LNCaP clone FGC (cell line): Measurements from ENCODE around the gene YWHAE.

ENCODE experiments used
- DNase-seq: peaks from one replicate; pipeline ENCODE4 v3.0.0-alpha.2; 2011; ENCODE audit warnings: low read depth
- H3K4me3 ChIP-seq: 2 replicates; pipeline ENCODE4 v1.5.1; 2011; ENCODE audit warnings: mild to moderate bottlenecking, low read depth, low read length, control low read depth
- TF ChIP-seq, protein P1 (sequence below): IDR thresholded peaks from 2 replicates; pipeline ENCODE4 v1.5.1; 2012; ENCODE audit warnings: mild to moderate bottlenecking; ENCODE audit not compliant: control insufficient read depth, insufficient read depth; ENCODE audit errors: extremely low read depth

The YWHAE gene

DNA sequence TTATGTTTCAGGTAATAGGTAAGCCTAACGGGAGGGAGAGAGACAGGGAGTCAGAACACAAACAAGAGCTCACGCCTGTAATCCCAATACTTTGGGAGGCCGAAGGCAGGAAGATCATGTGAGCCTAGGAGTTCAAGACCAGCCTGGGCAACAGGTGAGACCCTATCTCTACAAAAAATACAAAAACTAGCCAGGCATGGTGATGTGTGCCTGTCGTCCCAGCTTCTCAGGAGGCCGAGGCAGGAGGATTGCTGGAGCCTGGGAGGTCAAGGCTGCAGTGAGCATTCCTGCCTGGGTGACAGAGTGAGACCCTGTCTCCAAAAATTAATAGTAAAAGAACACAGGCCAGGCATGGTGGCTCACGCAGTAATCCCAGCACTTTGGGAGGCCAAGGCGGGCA lies 27.4 kb downstream of the YWHAE start:
- DNase-seq: no peak
- no peak overlapping the region for H3K4me3 ChIP-seq
- TF ChIP-seq, protein P1, sequence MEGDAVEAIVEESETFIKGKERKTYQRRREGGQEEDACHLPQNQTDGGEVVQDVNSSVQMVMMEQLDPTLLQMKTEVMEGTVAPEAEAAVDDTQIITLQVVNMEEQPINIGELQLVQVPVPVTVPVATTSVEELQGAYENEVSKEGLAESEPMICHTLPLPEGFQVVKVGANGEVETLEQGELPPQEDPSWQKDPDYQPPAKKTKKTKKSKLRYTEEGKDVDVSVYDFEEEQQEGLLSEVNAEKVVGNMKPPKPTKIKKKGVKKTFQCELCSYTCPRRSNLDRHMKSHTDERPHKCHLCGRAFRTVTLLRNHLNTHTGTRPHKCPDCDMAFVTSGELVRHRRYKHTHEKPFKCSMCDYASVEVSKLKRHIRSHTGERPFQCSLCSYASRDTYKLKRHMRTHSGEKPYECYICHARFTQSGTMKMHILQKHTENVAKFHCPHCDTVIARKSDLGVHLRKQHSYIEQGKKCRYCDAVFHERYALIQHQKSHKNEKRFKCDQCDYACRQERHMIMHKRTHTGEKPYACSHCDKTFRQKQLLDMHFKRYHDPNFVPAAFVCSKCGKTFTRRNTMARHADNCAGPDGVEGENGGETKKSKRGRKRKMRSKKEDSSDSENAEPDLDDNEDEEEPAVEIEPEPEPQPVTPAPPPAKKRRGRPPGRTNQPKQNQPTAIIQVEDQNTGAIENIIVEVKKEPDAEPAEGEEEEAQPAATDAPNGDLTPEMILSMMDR: no peak

DNA sequence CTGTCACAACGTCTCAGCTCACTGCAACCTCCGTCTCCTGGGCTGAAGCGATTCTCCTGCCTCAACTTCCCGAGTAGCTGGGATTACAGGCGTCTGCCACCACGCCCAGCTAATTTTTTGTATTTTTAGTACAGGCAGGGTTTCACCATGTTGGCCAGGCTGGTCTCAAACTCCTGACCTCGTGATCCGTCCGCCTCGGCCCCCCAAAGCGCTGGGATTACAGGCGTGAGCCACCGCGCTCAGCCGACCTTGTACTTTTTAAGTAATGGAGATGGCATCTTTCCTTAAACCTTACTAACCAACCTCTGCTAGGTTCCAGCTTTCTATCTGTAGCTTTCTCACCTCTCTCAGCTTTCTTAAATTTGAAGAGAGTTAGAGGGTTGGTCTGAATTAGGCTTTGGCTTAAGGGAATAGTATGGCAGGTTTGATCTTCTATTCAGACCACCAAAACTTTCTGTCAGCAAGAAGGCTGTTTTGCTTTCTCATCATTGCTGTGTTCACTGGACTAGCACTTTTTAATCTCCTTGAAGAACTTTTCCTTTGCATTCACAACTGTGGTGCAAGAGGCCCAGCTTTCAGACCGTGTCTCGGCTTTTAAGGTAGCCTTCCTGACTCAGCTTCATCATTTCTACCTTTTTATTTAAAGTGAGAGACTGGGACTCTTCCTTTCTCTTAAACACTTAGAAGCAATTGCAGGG lies 28.0 kb downstream of the YWHAE start:
- DNase-seq: no peak
- TF ChIP-seq, protein P1: no peak
- H3K4me3 ChIP-seq: no peak overlapping the region

DNA sequence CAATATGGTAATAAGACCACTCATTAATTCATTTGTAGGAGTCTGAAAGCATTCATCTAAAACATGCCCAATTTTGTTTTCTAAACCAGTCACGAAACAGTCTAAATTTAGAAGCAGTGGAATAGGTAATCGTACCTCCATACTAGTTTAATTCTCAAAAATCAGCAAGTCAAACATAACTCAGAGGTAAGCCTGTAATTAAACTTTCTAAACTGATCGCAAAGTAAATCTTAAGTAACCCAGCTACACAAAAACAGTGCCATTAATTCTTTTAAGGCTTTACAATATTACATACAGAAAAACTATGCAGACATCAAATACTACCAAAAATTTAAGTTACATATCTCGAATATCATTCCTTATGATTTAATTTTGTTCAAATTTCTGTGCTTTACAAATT lies 31.4 kb downstream of the YWHAE start:
- TF ChIP-seq, protein P1: no peak
- no peak for DNase-seq
- no peak overlapping the region for H3K4me3 ChIP-seq

DNA sequence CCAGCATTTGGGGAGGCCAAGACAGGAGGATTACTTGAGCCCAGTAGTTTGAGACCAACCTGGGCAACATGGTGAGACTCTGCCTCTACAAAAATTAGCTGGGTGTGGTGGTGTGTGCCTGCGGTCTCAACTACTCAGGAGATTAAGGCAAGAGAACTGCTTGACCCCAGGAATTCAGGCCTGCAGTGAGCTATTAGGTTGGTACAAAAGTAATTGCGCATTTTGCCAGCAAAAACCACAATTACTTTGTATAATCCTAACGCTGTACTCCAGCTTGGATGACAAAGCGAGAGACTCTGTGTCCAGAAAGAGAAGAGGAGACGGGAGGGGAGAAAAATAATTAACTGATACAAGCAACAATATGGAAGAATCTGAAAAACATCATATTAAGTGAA lies 32.7 kb downstream of the YWHAE start:
- no peak overlapping the region for H3K4me3 ChIP-seq
- TF ChIP-seq, protein P1: no peak
- DNase-seq: no peak

DNA sequence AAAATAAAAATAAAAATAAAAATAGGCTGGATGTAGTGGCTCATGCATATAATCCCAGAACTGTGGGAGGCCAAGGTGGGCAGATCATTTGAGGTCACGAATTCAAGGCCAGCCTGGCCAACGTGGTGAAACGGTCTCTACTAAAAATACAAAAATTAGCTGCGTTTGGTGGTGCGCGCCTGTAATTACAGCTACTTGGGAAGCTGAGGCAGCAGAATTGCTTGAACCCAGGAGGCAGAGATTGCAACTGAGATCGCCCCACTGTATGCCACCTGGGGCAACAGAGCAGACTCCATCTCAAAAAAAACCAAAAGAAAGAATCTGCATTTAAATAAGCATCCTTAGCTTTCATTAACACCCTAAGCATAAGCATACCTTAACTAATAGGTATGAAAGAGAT lies 33.8 kb downstream of the YWHAE start:
- TF ChIP-seq, protein P1: no peak

DNA sequence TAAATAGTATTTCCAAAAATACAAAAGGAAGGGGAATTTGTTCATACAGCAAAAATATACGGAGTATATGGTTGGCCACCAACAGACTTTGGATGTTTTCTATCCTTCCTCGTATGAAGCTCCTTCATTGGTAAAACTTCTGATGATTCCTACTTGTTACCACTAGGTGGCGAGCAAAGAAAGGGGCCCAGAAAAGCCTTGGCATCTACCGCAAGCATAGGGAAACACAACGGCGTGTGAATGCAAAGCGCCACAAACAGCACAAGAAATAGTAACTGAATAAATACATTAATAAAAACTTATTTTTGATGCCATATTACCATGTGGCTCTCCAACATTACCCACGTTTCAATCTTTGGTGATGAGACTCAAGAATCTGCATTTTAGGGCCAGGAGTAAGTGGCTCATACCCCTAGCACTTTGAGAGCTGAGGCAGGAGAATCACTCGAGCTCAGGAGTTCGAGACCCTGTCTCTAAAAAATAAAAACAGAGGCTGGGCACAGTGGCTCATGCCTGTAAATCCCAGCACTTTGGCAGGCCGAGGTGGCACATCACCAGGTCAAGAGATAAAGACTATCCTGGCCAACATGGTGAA lies 34.5 kb downstream of the YWHAE start:
- H3K4me3 ChIP-seq: no peak overlapping the region
- TF ChIP-seq, protein P1: peak; percentile 71
- peak; percentile 53 for DNase-seq

More for the DNA sequence above, 33.8 kb downstream of the YWHAE start:
- DNase-seq: no peak
- H3K4me3 ChIP-seq: no peak overlapping the region

DNA sequence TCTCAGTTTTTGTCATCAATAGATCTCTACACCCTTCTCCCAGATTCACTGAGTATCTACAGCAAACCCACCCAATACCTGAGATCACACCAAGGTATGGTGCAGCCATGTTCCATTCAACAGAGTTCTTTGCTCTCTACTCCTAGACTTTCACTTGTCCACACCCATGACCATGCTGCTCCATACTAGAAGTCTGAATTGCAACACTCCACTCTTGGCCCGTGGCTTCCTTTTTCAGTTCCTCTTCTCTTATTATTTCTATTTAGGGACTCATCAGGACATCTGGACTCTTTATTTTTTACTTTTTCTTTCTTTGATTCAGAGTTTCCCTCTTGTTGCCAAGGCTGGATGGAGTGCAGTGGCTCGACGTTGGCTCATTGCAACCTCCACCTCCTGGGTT lies 37.1 kb downstream of the YWHAE start:
- no peak for DNase-seq
- H3K4me3 ChIP-seq: no peak overlapping the region
- TF ChIP-seq, protein P1: no peak
